Upper lobe of left lung (tissue), 6 donors: ENCODE data around the gene ZNF341. TPM values are rescaled to one million over a fixed set of nuclear protein-coding genes. Genes with fewer than 3 reads are reported as not detected.
"Not testable (repeated sequence)": the region's sequence is repeated elsewhere in the genome, so short reads cannot be mapped to it uniquely, and the experiment has no call there.

ENCODE experiments used
- ATAC-seq, 2 donors: fragments of 200-7000 bp; cut with Tn5 transposase; one replicate each; pipeline ENCODE4 v1.9.1; 2022; ENCODE audit warnings: mild to moderate bottlenecking in 2 of 2, moderate library complexity in 2 of 2; ENCODE audit not compliant: low FRiP score in 2 of 2
- DNase-seq, 2 donors: peaks; one replicate each; pipeline ENCODE4 v3.0.0-alpha.2; 2019 to 2020
- H3K27ac ChIP-seq, 4 donors: fragments of 200-600 bp; sonication (generic); one replicate each; pipeline ENCODE4 v1.5.1; 2016 to 2019
- H3K27me3 ChIP-seq, 4 donors: fragments of 200-600 bp; sonication (generic); one replicate each; pipeline ENCODE4 v1.5.1; 2017 to 2019
- H3K36me3 ChIP-seq, 4 donors: fragments of 200-600 bp; sonication (generic); one replicate each; pipeline ENCODE4 v1.5.1; 2016 to 2019
- H3K4me1 ChIP-seq, 4 donors: fragments of 200-600 bp; sonication (generic); one replicate each; pipeline ENCODE4 v1.5.1; 2018 to 2019
- H3K4me3 ChIP-seq, 4 donors: fragments of 200-600 bp; sonication (generic); one replicate each; pipeline ENCODE4 v1.5.1; 2017 to 2019; ENCODE audit warnings: mild to moderate bottlenecking in 2 of 4, moderate library complexity in 1 of 4
- H3K9me3 ChIP-seq, 4 donors: fragments of 200-600 bp; sonication (generic); one replicate each; pipeline ENCODE4 v1.5.1; 2018 to 2019
- EP300 ChIP-seq, 4 donors: sonication (generic); formaldehyde crosslinking; IDR thresholded peaks; one replicate each; pipeline ENCODE4 v1.5.1; 2017; ENCODE audit warnings: antibody characterized with exemption in 4 of 4, control low read depth in 2 of 4
- POLR2A ChIP-seq, 4 donors: fragments of 450-650 bp; IDR thresholded peaks; one replicate each; pipeline ENCODE4 v1.5.1; 2016 to 2017; ENCODE audit warnings: antibody characterized with exemption in 4 of 4, mild to moderate bottlenecking in 2 of 4
- POLR2AphosphoS5 ChIP-seq, 2 donors: sonication (generic); formaldehyde crosslinking; IDR thresholded peaks; one replicate each; pipeline ENCODE4 v1.5.1; 2017; ENCODE audit warnings: antibody characterized with exemption in 2 of 2
- WGBS, 2 donors: methylation state at CpG; one replicate each; pipeline ENCODE4 v1.1.5; 2017 to 2018; 5-methylcytosine and 5-hydroxymethylcytosine counted together
- total RNA-seq, 6 donors: library from RNA; depleted of rRNA in 4 of 6; stranded (reverse); fragments of >200 nt in 4 of 6; gene quantifications; one replicate each; pipeline versions ENCODE4 v1.1.0 to v1.2.1, GENCODE V29; 2016 to 2021
- TF ChIP-seq, protein P1 (sequence below), 6 experiments: fragments of 450-650 bp in 4 of 6; fragments of 200-600 bp in 2 of 6; sonication (generic) in 2 of 6; IDR thresholded peaks; one replicate each; pipeline ENCODE4 v1.5.1; 2016 to 2019; ENCODE audit warnings: antibody characterized with exemption in 6 of 6
- donor health status: DM: no; HTN: no; CAD: no; lungs with moderate emphysema.
- donor health status: DM: no; HTN: yes; CAD: no; lungs with severe emphysema.

The ZNF341 gene
- total RNA-seq, 6 donors from 2014 or later: 2.0 to 17.8 (median 5.0) TPM

DNA sequence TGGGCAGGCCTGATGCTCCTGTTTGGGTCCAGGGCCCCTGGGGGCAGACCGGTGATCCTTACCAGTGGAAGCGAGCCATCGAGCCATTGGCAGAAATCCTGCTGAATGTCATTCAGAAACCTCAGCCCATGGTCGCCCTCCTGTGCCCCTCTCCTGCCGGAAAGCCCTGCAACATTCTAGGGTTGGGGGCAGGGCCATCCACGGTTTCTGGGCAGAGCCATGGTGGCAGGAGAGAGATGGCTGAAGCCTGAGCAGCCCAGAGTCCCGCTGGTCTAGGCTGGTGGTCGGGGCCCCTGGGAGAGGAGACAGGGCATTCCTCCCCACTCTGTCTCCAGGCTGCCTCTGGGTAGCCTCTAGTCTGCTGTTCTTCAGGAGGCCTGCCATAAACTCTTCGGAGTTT, 59.7 kb downstream of the ZNF341 start:
- WGBS, 2 donors: 89% methylated on average over 9 of the region's 9 CpGs; no CpG with 5 or more reads in 1 of the 2 donors

DNA sequence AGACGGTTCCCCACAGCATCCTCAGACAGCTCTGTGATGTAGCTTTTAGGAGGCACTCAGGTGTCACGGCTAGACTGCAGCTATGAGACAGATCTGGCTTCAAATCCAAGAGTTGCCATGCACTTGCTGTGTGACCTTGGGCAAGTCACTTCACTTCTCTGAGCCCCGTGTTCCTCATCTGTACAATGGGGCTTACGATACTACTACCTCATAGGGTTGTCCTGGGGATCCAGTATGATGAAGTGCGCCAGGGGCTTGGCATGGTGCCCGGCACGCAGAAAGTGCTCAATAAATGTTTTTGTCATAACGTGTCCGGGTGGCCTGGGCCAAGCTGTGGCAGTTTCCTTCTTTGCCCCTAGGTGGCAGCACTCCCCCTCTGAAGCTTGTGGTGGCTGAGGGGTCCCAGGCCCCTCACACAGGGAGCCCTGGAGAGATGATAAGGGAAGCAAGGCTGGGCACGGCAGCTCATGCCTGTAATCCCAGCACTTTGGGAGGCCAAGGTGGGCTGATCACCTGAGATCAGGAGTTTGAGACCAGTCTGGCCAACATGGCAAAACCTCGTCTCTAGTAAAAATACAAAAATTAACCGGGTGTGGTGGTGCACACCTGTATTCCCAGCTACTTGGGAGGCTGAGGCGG, 60.3 kb downstream of the ZNF341 start:
- Histone ChIP-seq H3K36me3 (peaks cover 0 to 8% (median 6%) of the 10 kb centered on the region in 4 donors), H3K4me1 (peaks cover 16 to 50% (median 35%) of the 10 kb centered on the region in 4 donors), H3K27ac (peak overlapping the region in 1 of 4 donors; percentile 49), H3K9me3 (no peaks in the 10 kb centered on the region), H3K27me3 (no peaks in the 10 kb centered on the region), H3K4me3 (no peak overlapping the region)
- peak in 1 of 2 donors; percentile 64 for ATAC-seq
- WGBS, 2 donors: 66 to 76% methylated on average over 11 to 13 of the region's 13 CpGs
- TF ChIP-seq POLR2AphosphoS5 (IDR thresholded peaks at IDR 0.05) (no peak), POLR2A (IDR thresholded peaks at IDR 0.05) (no peak), EP300 (IDR thresholded peaks at IDR 0.05) (no peak)
- TF ChIP-seq, protein P1, sequence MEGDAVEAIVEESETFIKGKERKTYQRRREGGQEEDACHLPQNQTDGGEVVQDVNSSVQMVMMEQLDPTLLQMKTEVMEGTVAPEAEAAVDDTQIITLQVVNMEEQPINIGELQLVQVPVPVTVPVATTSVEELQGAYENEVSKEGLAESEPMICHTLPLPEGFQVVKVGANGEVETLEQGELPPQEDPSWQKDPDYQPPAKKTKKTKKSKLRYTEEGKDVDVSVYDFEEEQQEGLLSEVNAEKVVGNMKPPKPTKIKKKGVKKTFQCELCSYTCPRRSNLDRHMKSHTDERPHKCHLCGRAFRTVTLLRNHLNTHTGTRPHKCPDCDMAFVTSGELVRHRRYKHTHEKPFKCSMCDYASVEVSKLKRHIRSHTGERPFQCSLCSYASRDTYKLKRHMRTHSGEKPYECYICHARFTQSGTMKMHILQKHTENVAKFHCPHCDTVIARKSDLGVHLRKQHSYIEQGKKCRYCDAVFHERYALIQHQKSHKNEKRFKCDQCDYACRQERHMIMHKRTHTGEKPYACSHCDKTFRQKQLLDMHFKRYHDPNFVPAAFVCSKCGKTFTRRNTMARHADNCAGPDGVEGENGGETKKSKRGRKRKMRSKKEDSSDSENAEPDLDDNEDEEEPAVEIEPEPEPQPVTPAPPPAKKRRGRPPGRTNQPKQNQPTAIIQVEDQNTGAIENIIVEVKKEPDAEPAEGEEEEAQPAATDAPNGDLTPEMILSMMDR (IDR thresholded peaks at IDR 0.05): peak; percentile 73 to 89 (median 82)
- DNase-seq: peak; percentile 50 to 71

More for the DNA sequence above, 59.7 kb downstream of the ZNF341 start:
- H3K4me3 ChIP-seq: no peak overlapping the region
- H3K4me1 ChIP-seq: peaks cover 16 to 45% (median 30%) of the 10 kb centered on the region in 4 donors
- H3K27me3 ChIP-seq: no peaks in the 10 kb centered on the region
- H3K9me3 ChIP-seq: no peaks in the 10 kb centered on the region
- H3K36me3 ChIP-seq: peaks cover 0 to 8% (median 6%) of the 10 kb centered on the region in 4 donors
- H3K27ac ChIP-seq: no peak overlapping the region
- DNase-seq: no peak
- TF ChIP-seq EP300 (IDR thresholded peaks at IDR 0.05): no peak
- TF ChIP-seq, protein P1 (IDR thresholded peaks at IDR 0.05): no peak
- TF ChIP-seq POLR2AphosphoS5 (IDR thresholded peaks at IDR 0.05): no peak
- no peak for ATAC-seq

DNA sequence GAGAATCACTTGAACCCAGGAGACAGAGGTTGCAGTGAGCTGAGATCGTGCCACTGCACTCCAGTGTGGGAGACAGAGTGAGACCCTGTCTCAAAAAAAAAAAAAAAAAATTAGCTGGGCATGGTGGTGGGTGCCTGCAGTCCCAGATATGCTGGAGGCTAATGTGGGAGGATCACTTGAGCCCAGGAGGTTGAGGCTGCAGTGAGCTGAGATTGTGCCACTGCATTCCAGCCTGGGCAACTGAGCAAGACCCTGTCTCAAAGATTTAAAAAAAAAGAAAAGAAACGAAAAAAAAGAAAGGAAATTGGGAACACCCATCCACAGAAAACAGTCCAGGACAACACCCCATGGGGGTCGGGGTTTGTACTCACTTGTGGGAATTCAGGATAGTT, 60.8 kb downstream of the ZNF341 start:
- WGBS, 2 donors: 61 to 62% methylated on average over 3 of the region's 3 CpGs
- H3K27me3 ChIP-seq, DNase-seq, H3K4me3 ChIP-seq, H3K9me3 ChIP-seq, ATAC-seq, H3K36me3 ChIP-seq: not testable (repeated sequence)
- Histone ChIP-seq H3K4me1 (peaks cover 16 to 50% (median 36%) of the 10 kb centered on the region in 4 donors), H3K27ac (peak overlapping the region in 3 of 4 donors; percentile 35 to 54 (median 49))

DNA sequence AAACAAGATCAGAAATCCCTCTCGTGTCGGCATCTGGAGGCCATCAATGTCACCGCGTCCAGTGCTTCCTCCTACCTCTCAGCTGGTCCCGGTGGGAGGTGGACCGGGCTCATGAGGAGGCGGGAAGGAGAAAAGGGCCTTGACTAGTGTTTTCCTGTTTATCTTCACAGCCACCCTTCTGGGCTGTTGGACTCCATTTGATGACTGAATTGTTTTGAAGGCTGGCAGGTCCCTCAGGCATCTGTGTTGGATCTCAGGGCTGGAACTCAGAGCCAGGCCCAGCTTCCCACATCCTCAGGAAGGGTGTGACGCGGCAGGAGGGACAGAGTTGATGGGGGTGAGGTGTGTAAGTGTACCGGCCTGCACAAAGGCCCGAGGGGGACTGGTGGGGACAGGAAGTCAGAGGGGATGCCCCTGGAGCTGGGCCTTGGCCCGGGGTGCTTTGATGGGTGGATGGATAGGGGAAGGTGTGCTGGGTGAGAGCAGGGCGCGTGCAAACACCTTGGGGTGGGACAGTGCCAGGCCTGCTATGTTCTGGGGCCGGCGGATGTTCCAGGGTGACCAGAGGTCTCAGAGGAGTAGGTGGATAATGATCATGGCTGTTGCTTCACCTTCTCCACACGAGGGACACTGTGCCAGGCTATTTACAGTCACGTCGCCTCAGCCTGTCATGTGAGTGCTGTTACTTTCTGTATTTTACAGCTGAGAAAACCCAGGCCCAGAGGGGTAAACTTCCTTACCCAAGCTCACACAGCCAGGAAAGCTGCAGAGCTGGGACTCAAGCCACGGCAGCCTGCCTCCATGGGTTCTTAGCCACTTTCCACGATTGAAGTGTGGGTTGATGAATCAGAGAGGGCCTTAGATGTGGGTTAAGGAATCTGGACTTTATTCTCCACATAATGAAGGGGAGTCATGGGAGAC, 61.5 kb downstream of the ZNF341 start:
- TF ChIP-seq, protein P1 (IDR thresholded peaks at IDR 0.05): no peak
- TF ChIP-seq POLR2AphosphoS5 (IDR thresholded peaks at IDR 0.05) (peak in 1 of 2 donors; percentile 37), EP300 (IDR thresholded peaks at IDR 0.05) (no peak), POLR2A (IDR thresholded peaks at IDR 0.05) (no peak)
- Histone ChIP-seq H3K9me3 (no peaks in the 10 kb centered on the region), H3K4me3 (no peak overlapping the region), H3K36me3 (peaks cover 0 to 8% (median 6%) of the 10 kb centered on the region in 4 donors), H3K4me1 (peaks cover 16 to 50% (median 36%) of the 10 kb centered on the region in 4 donors), H3K27ac (peak overlapping the region in 3 of 4 donors; percentile 35 to 54 (median 49)), H3K27me3 (no peaks in the 10 kb centered on the region)
- ATAC-seq: no peak
- WGBS, 2 donors: 41 to 56% methylated on average over 21 of the region's 21 CpGs
- peak in 1 of 2 donors; percentile 28 for DNase-seq

DNA sequence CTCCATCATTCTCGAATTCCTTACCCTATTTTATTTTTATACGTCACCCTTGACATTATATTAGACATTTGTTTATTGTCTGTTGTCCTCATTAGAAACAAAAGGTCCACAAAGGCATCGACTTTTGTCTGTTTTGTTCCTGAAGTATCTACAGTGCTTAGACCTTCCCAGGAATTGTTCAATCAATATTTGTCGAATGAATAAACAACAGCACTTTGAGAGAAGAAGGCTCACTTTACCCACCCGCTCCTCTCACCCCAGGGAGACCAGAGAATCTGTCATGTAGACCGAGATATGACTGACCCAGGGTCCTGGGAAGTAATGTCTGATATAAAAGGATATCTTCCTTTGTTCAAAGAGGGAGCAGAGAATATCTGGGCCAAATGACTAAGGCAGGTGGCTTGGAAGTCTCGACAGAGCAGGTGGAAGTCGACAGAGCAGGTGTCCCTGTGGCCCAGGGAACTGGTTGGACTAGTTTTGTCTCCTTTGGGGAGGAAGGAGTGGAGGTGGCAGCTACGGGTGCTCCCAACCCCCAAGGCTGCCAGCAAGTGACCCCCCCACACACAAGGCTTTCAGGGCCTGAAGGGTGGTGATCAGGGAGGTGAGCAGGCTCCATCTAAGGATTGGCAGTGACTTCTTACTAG, 64.6 kb downstream of the ZNF341 start:
- 49 to 53% methylated on average over 8 to 9 of the region's 9 CpGs for WGBS, 2 donors
- peak overlapping the region; percentile 48 to 68 (median 56) for H3K27ac ChIP-seq
- peaks cover 12 to 34% (median 24%) of the 10 kb centered on the region in 4 donors for H3K4me1 ChIP-seq
- H3K27me3 ChIP-seq: no peaks in the 10 kb centered on the region
- ATAC-seq (peak in 1 of 2 donors; percentile 69), DNase-seq (peak in 1 of 2 donors; percentile 77)
- TF ChIP-seq POLR2AphosphoS5 (IDR thresholded peaks at IDR 0.05) (peak in 1 of 2 donors; percentile 38), EP300 (IDR thresholded peaks at IDR 0.05) (peak in 1 of 4 donors; percentile 21), POLR2A (IDR thresholded peaks at IDR 0.05) (no peak)
- H3K9me3 ChIP-seq: no peaks in the 10 kb centered on the region
- no peak overlapping the region for H3K4me3 ChIP-seq
- peaks cover 0 to 2% (median 0%) of the 10 kb centered on the region in 4 donors for H3K36me3 ChIP-seq
